Measurements from ENCODE around the gene HPCAL1. TPM values are rescaled to one million over a fixed set of nuclear protein-coding genes. Genes with fewer than 3 reads are reported as not detected.

The HPCAL1 gene
- total RNA-seq, 1 donor from 2014 or later, result 3.7 TPM

DNA sequence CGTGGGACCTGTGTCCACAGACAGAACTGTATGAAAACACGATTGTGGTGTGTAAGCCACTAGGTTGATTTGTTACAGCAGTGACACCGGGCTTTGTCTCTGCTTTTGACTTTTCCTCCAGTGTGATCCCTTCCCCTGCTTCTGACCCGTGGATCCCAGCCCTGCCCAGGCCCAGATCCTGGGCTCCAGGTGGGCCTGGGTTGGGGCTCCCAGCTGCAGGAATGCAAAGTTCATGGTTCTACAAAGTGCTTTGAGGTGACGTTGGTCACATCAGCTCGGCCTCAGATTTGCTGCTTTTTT lies 26.8 kb downstream of the HPCAL1 start:
- TF ChIP-seq, protein P1, sequence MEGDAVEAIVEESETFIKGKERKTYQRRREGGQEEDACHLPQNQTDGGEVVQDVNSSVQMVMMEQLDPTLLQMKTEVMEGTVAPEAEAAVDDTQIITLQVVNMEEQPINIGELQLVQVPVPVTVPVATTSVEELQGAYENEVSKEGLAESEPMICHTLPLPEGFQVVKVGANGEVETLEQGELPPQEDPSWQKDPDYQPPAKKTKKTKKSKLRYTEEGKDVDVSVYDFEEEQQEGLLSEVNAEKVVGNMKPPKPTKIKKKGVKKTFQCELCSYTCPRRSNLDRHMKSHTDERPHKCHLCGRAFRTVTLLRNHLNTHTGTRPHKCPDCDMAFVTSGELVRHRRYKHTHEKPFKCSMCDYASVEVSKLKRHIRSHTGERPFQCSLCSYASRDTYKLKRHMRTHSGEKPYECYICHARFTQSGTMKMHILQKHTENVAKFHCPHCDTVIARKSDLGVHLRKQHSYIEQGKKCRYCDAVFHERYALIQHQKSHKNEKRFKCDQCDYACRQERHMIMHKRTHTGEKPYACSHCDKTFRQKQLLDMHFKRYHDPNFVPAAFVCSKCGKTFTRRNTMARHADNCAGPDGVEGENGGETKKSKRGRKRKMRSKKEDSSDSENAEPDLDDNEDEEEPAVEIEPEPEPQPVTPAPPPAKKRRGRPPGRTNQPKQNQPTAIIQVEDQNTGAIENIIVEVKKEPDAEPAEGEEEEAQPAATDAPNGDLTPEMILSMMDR (IDR thresholded peaks at IDR 0.05), result no peak
- TF ChIP-seq EZH2 (IDR thresholded peaks at IDR 0.05) (no peak), EZH2phosphoT487 (IDR thresholded peaks at IDR 0.05) (no peak)
- DNase-seq (ENCODE audit: low spot score), result no peak
- Mint-ChIP-seq H3K27ac (peak overlapping the region; percentile 60), H3K4me1 (peaks cover 71% of the 10 kb centered on the region), H3K9me3 (no peaks in the 10 kb centered on the region), H3K4me3 (no peak overlapping the region), H3K27me3 (ENCODE audit: insufficient read depth, low read depth) (peaks cover 7% of the 10 kb centered on the region), H3K36me3 (no peaks in the 10 kb centered on the region)
- Histone ChIP-seq H3K4me1 (peaks cover 37% of the 10 kb centered on the region), H3K4me3 (no peak overlapping the region), H4K20me1 (ENCODE audit: low read depth) (no peaks in the 10 kb centered on the region), H2AFZ (replicated peaks) (no peak overlapping the region), H3K79me2 (ENCODE audit: low read depth) (no peaks in the 10 kb centered on the region), H3K9me3 (ENCODE audit: low read depth) (no peaks in the 10 kb centered on the region), H3K27ac (no peak overlapping the region), H3K9ac (no peak overlapping the region), H3F3A (ENCODE audit: low read depth) (peaks cover 10% of the 10 kb centered on the region), H3K4me2 (no peak overlapping the region), H3K27me3 (no peaks in the 10 kb centered on the region), H3K36me3 (no peaks in the 10 kb centered on the region)

DNA sequence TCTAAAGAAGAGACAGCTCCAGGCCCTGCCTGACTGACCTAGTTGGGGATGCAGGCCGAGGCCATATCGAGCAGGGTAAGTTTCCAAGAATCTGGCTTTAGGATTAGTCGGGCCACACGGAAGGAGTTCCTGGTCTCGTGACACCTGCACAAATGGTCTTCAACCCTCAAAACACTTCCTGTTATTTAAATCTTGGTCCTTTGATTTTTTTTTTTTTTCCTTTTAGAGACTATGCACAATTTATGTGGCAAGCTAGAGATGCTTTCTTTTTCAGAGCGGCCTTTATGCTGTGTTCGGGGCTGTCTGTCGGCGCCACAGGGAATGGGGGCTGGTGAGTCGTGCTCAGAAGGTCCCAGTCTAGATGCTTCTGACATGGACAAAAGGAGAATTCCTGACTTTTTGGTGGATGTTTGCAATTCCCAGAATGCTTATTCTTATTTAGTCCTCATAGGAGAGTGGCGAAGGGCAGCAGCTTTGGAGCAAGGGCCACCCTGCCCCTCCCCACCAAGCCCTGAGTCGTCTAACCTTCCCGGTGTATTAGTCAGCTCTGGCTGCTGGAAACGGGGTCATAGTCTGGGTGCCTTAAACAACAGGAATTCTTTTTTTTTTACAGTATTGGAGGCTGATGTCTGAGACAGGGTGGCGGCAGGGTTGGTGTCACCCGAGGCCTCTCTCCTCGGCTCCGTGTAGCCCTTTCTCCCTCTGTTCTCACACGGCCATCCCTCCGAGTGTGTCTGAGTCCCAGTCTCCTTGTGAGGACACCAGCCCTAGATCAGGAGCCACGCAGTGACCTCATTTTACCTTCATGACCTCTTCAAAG lies 27.4 kb downstream of the HPCAL1 start:
- no peak overlapping the region for H3K4me2 ChIP-seq
- H3K9me3 ChIP-seq (ENCODE audit: low read depth), result no peaks in the 10 kb centered on the region
- H3K79me2 ChIP-seq (ENCODE audit: low read depth), result no peaks in the 10 kb centered on the region
- peaks cover 37% of the 10 kb centered on the region for H3K4me1 ChIP-seq
- H3K27ac Mint-ChIP-seq, result peak overlapping the region; percentile 72
- H3K9me3 Mint-ChIP-seq, result peaks cover 2% of the 10 kb centered on the region
- H4K20me1 ChIP-seq (ENCODE audit: low read depth), result no peaks in the 10 kb centered on the region
- peaks cover 7% of the 10 kb centered on the region for H3K27me3 Mint-ChIP-seq (ENCODE audit: insufficient read depth, low read depth)
- TF ChIP-seq, protein P1 (IDR thresholded peaks at IDR 0.05), result no peak
- TF ChIP-seq EZH2phosphoT487 (IDR thresholded peaks at IDR 0.05), result no peak
- TF ChIP-seq EZH2 (IDR thresholded peaks at IDR 0.05), result no peak
- H3K27ac ChIP-seq, result no peak overlapping the region
- no peaks in the 10 kb centered on the region for H3K36me3 Mint-ChIP-seq
- H3K4me3 ChIP-seq, result no peak overlapping the region
- no peak overlapping the region for H3K9ac ChIP-seq
- H3K27me3 ChIP-seq, result no peaks in the 10 kb centered on the region
- DNase-seq (ENCODE audit: low spot score), result no peak
- no peak overlapping the region for H2AFZ ChIP-seq (replicated peaks)
- no peak overlapping the region for H3K4me3 Mint-ChIP-seq
- H3K36me3 ChIP-seq, result no peaks in the 10 kb centered on the region
- peaks cover 68% of the 10 kb centered on the region for H3K4me1 Mint-ChIP-seq
- peaks cover 10% of the 10 kb centered on the region for H3F3A ChIP-seq (ENCODE audit: low read depth)

DNA sequence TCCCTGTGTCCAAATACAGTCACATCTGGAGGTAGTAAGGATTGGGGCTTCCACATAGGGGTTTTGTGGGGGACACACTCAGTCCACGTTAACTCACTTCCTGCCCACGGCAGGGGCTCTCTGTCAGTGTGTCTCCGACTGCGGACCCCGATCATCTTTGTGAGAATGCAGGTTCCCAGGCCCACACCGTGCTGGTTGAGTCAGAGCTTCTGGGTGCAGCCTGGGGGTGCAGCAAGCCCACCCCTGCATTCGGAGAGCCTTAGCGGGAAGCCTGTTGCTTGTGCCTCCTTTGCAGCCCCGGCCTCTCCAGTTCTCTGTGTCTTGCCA lies 28.0 kb downstream of the HPCAL1 start:
- no peak overlapping the region for H3K9ac ChIP-seq
- H3K4me1 ChIP-seq, result peaks cover 37% of the 10 kb centered on the region
- H3K4me1 Mint-ChIP-seq, result peaks cover 64% of the 10 kb centered on the region
- no peak overlapping the region for H3K4me3 ChIP-seq
- TF ChIP-seq, protein P1 (IDR thresholded peaks at IDR 0.05), result no peak
- TF ChIP-seq EZH2 (IDR thresholded peaks at IDR 0.05) (no peak), EZH2phosphoT487 (IDR thresholded peaks at IDR 0.05) (no peak)
- no peak overlapping the region for H3K4me3 Mint-ChIP-seq
- H3K4me2 ChIP-seq, result no peak overlapping the region
- peaks cover 5% of the 10 kb centered on the region for H3K9me3 Mint-ChIP-seq
- peaks cover 10% of the 10 kb centered on the region for H3F3A ChIP-seq (ENCODE audit: low read depth)
- no peak overlapping the region for H2AFZ ChIP-seq (replicated peaks)
- DNase-seq (ENCODE audit: low spot score), result no peak
- no peaks in the 10 kb centered on the region for H3K36me3 Mint-ChIP-seq
- H3K79me2 ChIP-seq (ENCODE audit: low read depth), result no peaks in the 10 kb centered on the region
- H3K27ac ChIP-seq, result no peak overlapping the region
- H4K20me1 ChIP-seq (ENCODE audit: low read depth), result no peaks in the 10 kb centered on the region
- no peaks in the 10 kb centered on the region for H3K36me3 ChIP-seq
- peak overlapping the region; percentile 72 for H3K27ac Mint-ChIP-seq
- no peaks in the 10 kb centered on the region for H3K9me3 ChIP-seq (ENCODE audit: low read depth)
- no peaks in the 10 kb centered on the region for H3K27me3 ChIP-seq
- peaks cover 7% of the 10 kb centered on the region for H3K27me3 Mint-ChIP-seq (ENCODE audit: insufficient read depth, low read depth)

Measured in neural progenitor cell (in vitro differentiated cells).